Measurements from ENCODE around the gene LRRTM4. TPM values are rescaled to one million over a fixed set of nuclear protein-coding genes. Genes with fewer than 3 reads are reported as not detected.

LRRTM4 gene
- total RNA-seq, 4 donors from 2014 or later: 0.51 TPM; not detected in 3

DNA sequence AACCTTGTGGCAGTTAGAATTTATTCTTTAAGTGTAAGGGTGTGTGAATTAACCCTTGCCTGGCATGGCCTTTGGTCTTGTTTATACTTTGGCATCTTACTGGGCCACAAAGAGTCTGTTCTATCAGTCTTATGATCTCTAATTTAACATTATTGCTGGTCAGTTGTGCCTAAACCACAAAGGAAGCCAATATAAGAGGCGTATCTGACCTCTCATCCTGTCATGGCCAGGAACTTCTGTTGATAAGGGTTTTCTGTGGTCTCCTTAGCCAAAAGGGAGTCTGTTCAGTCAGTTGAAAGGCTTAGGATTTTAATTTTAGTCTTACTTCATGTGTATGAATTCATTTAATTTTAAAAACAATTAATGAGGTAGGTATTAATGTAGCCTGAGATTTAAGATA is 127.2 kb downstream of the LRRTM4 start:
- no peak for DNase-seq (ENCODE audit: low spot score in 2 of 2)
- 67 to 76% methylated on average over 1 of the region's 1 CpG for WGBS, 2 donors
- TF ChIP-seq, protein P1, sequence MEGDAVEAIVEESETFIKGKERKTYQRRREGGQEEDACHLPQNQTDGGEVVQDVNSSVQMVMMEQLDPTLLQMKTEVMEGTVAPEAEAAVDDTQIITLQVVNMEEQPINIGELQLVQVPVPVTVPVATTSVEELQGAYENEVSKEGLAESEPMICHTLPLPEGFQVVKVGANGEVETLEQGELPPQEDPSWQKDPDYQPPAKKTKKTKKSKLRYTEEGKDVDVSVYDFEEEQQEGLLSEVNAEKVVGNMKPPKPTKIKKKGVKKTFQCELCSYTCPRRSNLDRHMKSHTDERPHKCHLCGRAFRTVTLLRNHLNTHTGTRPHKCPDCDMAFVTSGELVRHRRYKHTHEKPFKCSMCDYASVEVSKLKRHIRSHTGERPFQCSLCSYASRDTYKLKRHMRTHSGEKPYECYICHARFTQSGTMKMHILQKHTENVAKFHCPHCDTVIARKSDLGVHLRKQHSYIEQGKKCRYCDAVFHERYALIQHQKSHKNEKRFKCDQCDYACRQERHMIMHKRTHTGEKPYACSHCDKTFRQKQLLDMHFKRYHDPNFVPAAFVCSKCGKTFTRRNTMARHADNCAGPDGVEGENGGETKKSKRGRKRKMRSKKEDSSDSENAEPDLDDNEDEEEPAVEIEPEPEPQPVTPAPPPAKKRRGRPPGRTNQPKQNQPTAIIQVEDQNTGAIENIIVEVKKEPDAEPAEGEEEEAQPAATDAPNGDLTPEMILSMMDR (IDR thresholded peaks at IDR 0.05): no peak
- TF ChIP-seq POLR2A (IDR thresholded peaks at IDR 0.05): no peak
- H3K4me3 ChIP-seq (ENCODE audit: low read depth, poor library complexity, severe bottlenecking): no peak overlapping the region
- intact Hi-C loops (cut with DNase I; ENCODE audit: low total_unique reads): no loop called here

DNA sequence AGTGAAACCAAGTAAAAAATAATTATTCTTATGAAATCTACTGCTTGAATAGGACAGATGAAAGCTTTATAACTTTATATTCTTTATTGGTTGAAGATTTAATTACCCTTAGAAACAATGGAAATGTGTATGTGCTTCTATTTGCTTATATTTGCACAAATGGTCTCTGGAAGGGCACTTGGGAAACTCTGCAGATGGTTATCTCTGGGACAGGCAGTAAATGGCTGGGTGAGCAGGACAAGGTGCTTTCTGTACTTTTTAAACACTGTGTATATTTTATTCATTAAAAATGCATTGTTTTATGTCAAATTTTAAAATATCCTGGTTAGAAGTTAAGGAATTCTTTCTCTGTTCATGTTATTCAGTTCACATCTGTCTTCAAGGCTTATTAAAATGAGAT is 131.1 kb downstream of the LRRTM4 start:
- DNase-seq (ENCODE audit: low spot score in 2 of 2): no peak
- H3K4me3 ChIP-seq (ENCODE audit: low read depth, poor library complexity, severe bottlenecking): no peak overlapping the region
- TF ChIP-seq, protein P1 (IDR thresholded peaks at IDR 0.05): no peak
- no peak for TF ChIP-seq POLR2A (IDR thresholded peaks at IDR 0.05)
- intact Hi-C loops (cut with DNase I; ENCODE audit: low total_unique reads): no loop called here

- 53 to 65% methylated on average over 3 of the region's 3 CpGs for WGBS, 2 donors
- no peak overlapping the region for H3K4me3 ChIP-seq (ENCODE audit: low read depth, poor library complexity, severe bottlenecking)
- intact Hi-C loops (cut with DNase I; ENCODE audit: low total_unique reads): no loop called here
These were observed 134.9 kb downstream of the LRRTM4 start for GRCh38 chr2:77387324-77387723.

DNA sequence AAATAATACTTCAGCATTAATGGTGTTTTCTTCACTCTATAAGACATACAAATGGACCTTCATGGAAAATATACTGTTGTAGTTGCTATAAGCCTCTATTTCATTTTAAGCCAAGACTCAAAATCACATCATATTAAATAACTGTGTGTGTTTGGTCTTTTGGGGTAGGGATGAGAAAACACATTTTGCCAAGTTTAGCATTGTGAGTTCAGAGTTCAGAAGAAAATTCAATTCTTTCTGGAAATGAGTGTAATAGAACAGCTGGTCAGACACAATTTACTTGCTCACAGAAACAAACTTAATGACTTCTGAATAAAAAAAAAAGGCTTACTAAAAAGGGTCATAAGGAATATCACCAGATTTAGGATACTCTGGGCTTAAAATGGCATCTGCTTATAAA is 149.5 kb downstream of the LRRTM4 start:
- intact Hi-C loops (cut with DNase I; ENCODE audit: low total_unique reads): no loop called here
- TF ChIP-seq POLR2A (IDR thresholded peaks at IDR 0.05): no peak
- TF ChIP-seq, protein P1 (IDR thresholded peaks at IDR 0.05): no peak
- H3K4me3 ChIP-seq (ENCODE audit: low read depth, poor library complexity, severe bottlenecking): no peak overlapping the region
- DNase-seq (ENCODE audit: low spot score in 2 of 2): no peak

More at GRCh38 chr2:77387324-77387723, 134.9 kb downstream of the LRRTM4 start:
- TF ChIP-seq, protein P1 (IDR thresholded peaks at IDR 0.05): no peak
- TF ChIP-seq POLR2A (IDR thresholded peaks at IDR 0.05): no peak
- DNase-seq (ENCODE audit: low spot score in 2 of 2): no peak

DNA sequence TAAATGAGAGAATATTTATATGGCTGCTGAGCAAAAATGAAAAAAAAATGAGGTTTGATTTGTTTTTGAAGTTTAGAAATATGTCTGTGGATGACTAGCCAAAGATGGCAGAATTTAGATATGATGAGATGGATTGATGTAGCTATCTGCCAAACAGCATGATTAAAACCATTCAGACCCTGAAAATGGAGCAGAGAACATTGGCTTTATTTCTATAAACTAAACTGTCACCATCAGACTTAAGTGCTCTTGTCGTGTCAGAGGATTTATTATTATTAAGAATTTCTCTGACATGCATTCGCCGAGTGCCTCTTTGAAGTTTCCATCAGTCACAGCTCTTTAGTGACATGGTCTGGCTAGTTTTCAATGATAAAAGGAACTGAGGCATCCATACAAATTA is 151.7 kb downstream of the LRRTM4 start:
- DNase-seq (ENCODE audit: low spot score in 2 of 2): no peak
- no peak overlapping the region for H3K4me3 ChIP-seq (ENCODE audit: low read depth, poor library complexity, severe bottlenecking)
- WGBS, 2 donors: 36 to 39% methylated on average over 3 of the region's 3 CpGs
- TF ChIP-seq, protein P1 (IDR thresholded peaks at IDR 0.05): no peak
- no peak for TF ChIP-seq POLR2A (IDR thresholded peaks at IDR 0.05)
- intact Hi-C loops (cut with DNase I; ENCODE audit: low total_unique reads): no loop called here

DNA sequence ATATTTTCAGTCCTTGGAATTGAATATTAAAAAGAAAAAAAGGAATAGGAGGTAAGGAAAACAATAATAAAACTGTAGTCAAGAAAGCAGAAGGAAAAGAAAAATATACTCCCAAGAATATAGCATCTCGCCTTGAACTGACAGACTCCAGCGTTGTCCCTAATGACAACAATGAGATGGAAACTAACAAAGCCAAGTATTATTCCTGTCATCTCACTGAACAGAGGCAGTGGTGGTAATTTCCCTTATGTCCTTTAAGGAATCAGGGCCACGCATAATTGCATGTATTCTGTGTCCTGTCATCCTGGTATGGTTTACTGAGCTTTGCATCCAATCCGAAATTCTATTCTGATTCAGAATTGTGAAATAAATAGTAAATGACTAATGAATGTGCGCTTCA is 158.9 kb downstream of the LRRTM4 start:
- intact Hi-C loops (cut with DNase I; ENCODE audit: low total_unique reads): no loop called here
- DNase-seq (ENCODE audit: low spot score in 2 of 2): no peak
- WGBS, 2 donors: 71 to 82% methylated on average over 5 of the region's 5 CpGs
- TF ChIP-seq, protein P1 (IDR thresholded peaks at IDR 0.05): no peak
- TF ChIP-seq POLR2A (IDR thresholded peaks at IDR 0.05): no peak
- H3K4me3 ChIP-seq (ENCODE audit: low read depth, poor library complexity, severe bottlenecking): no peak overlapping the region

Measured in lower leg skin (tissue), 4 donors.